Measurements from ENCODE around the gene DMBT1.

DNA sequence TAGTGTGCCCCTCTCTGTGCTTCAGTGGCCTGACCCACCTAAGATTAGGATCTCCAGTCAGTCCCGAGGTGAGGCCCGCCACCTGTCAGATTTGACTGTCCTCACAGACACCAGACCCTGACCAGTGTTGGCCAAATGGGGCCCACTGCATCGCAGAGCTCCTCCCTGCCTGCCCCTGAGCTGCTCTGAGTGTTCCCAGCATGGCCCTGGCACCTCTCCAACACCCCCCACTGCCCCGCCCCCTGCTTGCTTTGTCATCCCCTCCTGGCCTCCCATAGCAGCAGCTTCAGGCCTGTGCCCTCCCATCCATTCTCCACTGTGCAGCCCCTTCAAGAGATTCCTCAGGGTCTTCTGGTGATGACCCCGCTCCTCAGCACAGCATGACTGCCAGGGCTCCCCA lies 71.5 kb downstream of the DMBT1 start:
- TF ChIP-seq, protein P1, sequence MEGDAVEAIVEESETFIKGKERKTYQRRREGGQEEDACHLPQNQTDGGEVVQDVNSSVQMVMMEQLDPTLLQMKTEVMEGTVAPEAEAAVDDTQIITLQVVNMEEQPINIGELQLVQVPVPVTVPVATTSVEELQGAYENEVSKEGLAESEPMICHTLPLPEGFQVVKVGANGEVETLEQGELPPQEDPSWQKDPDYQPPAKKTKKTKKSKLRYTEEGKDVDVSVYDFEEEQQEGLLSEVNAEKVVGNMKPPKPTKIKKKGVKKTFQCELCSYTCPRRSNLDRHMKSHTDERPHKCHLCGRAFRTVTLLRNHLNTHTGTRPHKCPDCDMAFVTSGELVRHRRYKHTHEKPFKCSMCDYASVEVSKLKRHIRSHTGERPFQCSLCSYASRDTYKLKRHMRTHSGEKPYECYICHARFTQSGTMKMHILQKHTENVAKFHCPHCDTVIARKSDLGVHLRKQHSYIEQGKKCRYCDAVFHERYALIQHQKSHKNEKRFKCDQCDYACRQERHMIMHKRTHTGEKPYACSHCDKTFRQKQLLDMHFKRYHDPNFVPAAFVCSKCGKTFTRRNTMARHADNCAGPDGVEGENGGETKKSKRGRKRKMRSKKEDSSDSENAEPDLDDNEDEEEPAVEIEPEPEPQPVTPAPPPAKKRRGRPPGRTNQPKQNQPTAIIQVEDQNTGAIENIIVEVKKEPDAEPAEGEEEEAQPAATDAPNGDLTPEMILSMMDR (IDR thresholded peaks at IDR 0.05; ENCODE audit: low read depth, low read length, missing input control): no peak
- TF ChIP-seq RAD21 (IDR thresholded peaks at IDR 0.05): no peak
- no peak for TF ChIP-seq TAF1 (conservative IDR thresholded peaks at IDR 0.05)
- no peak for TF ChIP-seq FOXA1 (IDR thresholded peaks at IDR 0.05)

Data from liver (tissue), 3 donors.